ENCODE results near the gene CARD18. TPM values are rescaled to one million over a fixed set of nuclear protein-coding genes. Genes with fewer than 3 reads are reported as not detected.

CARD18 gene
- total and polyA plus RNA-seq, 2 experiments from 2014 or later = not detected

DNA sequence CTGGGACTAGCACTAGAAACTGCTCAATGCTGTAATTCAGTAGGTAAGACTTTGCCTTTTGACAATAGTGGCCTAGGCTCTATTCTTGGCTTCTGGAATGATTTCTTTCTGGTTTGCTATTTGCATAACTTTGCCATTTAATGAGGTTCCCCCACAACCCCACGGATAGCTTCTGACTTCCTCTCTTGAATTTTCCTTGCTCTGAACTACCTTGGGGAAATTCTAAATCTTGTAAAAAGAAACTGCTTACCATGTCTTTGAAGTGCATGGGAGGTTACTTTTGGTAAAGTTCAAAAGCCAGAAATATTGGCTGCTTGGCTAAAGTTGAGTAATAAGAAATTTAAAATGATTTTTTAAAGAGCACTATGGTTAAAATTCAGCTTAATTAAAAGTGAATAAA lies 35.3 kb downstream of the CARD18 start:
- Histone ChIP-seq H3K4me2 (0 out of 2 replicates have a peak overlapping the region, but pooled peaks have one; percentile 1), H3K36me3 (ENCODE audit: insufficient read depth) (peaks cover 5% of the 10 kb centered on the region; the same call in 1 of the 2 replicates), H3K9me2 (ENCODE audit: insufficient read depth) (peaks cover 9% of the 10 kb centered on the region), H3K27ac (ENCODE audit: low read depth) (no peak overlapping the region), H3F3A (replicated peaks; ENCODE audit: low read depth) (no peaks in the 10 kb centered on the region), H3K79me2 (replicated peaks; ENCODE audit: insufficient read depth) (no peaks in the 10 kb centered on the region), H4K20me1 (replicated peaks; ENCODE audit: insufficient read depth) (no peaks in the 10 kb centered on the region), H3K4me1 (ENCODE audit: insufficient read depth) (peaks cover 8% of the 10 kb centered on the region; the same call in 1 of the 2 replicates), H3K27me3 (ENCODE audit: insufficient read depth) (no peaks in the 10 kb centered on the region), H2AFZ (no peak overlapping the region), H3K4me3 (no peak overlapping the region)
- Mint-ChIP-seq H3K4me3 (no peak overlapping the region), H3K27me3 (ENCODE audit: insufficient read depth, low read depth, poor library complexity) (peaks cover 2% of the 10 kb centered on the region), H3K4me1 (peaks cover 13% of the 10 kb centered on the region), H3K36me3 (ENCODE audit: low read depth) (peaks cover 18% of the 10 kb centered on the region), H3K9me3 (peaks cover 17% of the 10 kb centered on the region), H3K27ac (no peak overlapping the region)
- DNase-seq (ENCODE audit: low spot score) (no peak), ATAC-seq (no peak)
- TF ChIP-seq JUNB (IDR thresholded peaks at IDR 0.05; ENCODE audit: unreplicated experiment) (no peak), CTCF (conservative IDR thresholded peaks at IDR 0.05; ENCODE audit: low read depth in 2 of 2) (no peak), EZH2phosphoT487 (IDR thresholded peaks at IDR 0.05; ENCODE audit: unreplicated experiment) (no peak), STAT1 (IDR thresholded peaks at IDR 0.05; ENCODE audit: unreplicated experiment) (no peak), ZNF331 (CRISPR knock-in tag; IDR thresholded peaks at IDR 0.05; ENCODE audit: low read depth) (no peak), ZNF114 (CRISPR knock-in tag; IDR thresholded peaks at IDR 0.05) (no peak), EZH2 (IDR thresholded peaks at IDR 0.05; ENCODE audit: low read depth, unreplicated experiment) (no peak), CREB1 (CRISPR knock-in tag; IDR thresholded peaks at IDR 0.05; ENCODE audit: low read depth) (no peak), REST (IDR thresholded peaks at IDR 0.05; ENCODE audit: unreplicated experiment) (no peak), POLR2AphosphoS5 (IDR thresholded peaks at IDR 0.05; ENCODE audit: low read depth) (no peak), NANOG (IDR thresholded peaks at IDR 0.05; ENCODE audit: borderline replicate concordance) (no peak)
- TF ChIP-seq, protein P1, sequence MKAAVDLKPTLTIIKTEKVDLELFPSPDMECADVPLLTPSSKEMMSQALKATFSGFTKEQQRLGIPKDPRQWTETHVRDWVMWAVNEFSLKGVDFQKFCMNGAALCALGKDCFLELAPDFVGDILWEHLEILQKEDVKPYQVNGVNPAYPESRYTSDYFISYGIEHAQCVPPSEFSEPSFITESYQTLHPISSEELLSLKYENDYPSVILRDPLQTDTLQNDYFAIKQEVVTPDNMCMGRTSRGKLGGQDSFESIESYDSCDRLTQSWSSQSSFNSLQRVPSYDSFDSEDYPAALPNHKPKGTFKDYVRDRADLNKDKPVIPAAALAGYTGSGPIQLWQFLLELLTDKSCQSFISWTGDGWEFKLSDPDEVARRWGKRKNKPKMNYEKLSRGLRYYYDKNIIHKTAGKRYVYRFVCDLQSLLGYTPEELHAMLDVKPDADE (IDR thresholded peaks at IDR 0.05) = no peak
- TF ChIP-seq, protein P2, sequence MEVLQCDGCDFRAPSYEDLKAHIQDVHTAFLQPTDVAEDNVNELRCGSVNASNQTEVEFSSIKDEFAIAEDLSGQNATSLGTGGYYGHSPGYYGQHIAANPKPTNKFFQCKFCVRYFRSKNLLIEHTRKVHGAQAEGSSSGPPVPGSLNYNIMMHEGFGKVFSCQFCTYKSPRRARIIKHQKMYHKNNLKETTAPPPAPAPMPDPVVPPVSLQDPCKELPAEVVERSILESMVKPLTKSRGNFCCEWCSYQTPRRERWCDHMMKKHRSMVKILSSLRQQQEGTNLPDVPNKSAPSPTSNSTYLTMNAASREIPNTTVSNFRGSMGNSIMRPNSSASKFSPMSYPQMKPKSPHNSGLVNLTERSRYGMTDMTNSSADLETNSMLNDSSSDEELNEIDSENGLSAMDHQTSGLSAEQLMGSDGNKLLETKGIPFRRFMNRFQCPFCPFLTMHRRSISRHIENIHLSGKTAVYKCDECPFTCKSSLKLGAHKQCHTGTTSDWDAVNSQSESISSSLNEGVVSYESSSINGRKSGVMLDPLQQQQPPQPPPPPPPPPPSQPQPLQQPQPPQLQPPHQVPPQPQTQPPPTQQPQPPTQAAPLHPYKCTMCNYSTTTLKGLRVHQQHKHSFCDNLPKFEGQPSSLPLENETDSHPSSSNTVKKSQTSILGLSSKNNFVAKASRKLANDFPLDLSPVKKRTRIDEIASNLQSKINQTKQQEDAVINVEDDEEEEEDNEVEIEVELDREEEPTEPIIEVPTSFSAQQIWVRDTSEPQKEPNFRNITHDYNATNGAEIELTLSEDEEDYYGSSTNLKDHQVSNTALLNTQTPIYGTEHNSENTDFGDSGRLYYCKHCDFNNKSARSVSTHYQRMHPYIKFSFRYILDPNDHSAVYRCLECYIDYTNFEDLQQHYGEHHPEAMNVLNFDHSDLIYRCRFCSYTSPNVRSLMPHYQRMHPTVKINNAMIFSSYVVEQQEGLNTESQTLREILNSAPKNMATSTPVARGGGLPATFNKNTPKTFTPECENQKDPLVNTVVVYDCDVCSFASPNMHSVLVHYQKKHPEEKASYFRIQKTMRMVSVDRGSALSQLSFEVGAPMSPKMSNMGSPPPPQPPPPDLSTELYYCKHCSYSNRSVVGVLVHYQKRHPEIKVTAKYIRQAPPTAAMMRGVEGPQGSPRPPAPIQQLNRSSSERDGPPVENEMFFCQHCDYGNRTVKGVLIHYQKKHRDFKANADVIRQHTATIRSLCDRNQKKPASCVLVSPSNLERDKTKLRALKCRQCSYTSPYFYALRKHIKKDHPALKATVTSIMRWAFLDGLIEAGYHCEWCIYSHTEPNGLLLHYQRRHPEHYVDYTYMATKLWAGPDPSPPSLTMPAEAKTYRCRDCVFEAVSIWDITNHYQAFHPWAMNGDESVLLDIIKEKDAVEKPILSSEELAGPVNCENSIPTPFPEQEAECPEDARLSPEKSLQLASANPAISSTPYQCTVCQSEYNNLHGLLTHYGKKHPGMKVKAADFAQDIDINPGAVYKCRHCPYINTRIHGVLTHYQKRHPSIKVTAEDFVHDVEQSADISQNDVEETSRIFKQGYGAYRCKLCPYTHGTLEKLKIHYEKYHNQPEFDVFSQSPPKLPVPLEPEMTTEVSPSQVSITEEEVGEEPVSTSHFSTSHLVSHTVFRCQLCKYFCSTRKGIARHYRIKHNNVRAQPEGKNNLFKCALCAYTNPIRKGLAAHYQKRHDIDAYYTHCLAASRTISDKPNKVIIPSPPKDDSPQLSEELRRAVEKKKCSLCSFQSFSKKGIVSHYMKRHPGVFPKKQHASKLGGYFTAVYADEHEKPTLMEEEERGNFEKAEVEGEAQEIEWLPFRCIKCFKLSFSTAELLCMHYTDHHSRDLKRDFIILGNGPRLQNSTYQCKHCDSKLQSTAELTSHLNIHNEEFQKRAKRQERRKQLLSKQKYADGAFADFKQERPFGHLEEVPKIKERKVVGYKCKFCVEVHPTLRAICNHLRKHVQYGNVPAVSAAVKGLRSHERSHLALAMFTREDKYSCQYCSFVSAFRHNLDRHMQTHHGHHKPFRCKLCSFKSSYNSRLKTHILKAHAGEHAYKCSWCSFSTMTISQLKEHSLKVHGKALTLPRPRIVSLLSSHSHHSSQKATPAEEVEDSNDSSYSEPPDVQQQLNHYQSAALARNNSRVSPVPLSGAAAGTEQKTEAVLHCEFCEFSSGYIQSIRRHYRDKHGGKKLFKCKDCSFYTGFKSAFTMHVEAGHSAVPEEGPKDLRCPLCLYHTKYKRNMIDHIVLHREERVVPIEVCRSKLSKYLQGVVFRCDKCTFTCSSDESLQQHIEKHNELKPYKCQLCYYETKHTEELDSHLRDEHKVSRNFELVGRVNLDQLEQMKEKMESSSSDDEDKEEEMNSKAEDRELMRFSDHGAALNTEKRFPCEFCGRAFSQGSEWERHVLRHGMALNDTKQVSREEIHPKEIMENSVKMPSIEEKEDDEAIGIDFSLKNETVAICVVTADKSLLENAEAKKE (CRISPR knock-in tag; IDR thresholded peaks at IDR 0.05) = no peak

All from GM23338 (cell line).